Stimulated activated CD4-positive, alpha-beta T cell treated with anti-CD3 and anti-CD28 coated beads, Interleukin-1b, Interleukin-23, amount 100 ng/mL, for 1 hour (primary cell): ENCODE measurements around the gene GEMIN5.
A peak's percentile ranks its signal among the peaks of the same experiment; 100 is the strongest.
"Not testable (repeated sequence)": the region's sequence is repeated elsewhere in the genome, so short reads cannot be mapped to it uniquely, and the experiment has no call there.

Experiments
- DNase-seq, 2 donors: peaks; one replicate each; pipeline ENCODE4 v3.0.0-alpha.2; 2020; ENCODE audit warnings: low read depth in 2 of 2

The GEMIN5 gene

GRCh38 chr5:154940772-154941620 is 3.0 kb upstream of the GEMIN5 start, which contains the start of gene MRPL22:
MRPL22 (plus strand) TSS chr5:154941073; CDS start chr5:154941111, 38 bp downstream.
- DNase-seq: peak; percentile 86 to 87

- no peak for DNase-seq
Measured at GRCh38 chr5:154940375-154940771, 2.4 kb upstream of the GEMIN5 start.

- not testable (repeated sequence) for DNase-seq
Measured at GRCh38 chr5:154939387-154939786, 1.4 kb upstream of the GEMIN5 start.

- DNase-seq: no peak
Measured at GRCh38 chr5:154937186-154937717, 759 bp downstream of the GEMIN5 start.

GRCh38 chr5:154934881-154935280 is 3.1 kb downstream of the GEMIN5 start:
- no peak for DNase-seq

- DNase-seq: no peak
Measured at GRCh38 chr5:154933537-154933936, 4.5 kb downstream of the GEMIN5 start.

- no peak for DNase-seq
Measured at GRCh38 chr5:154923441-154924430, 14.3 kb downstream of the GEMIN5 start.

GRCh38 chr5:154917757-154918156 is 20.3 kb downstream of the GEMIN5 start:
- no peak for DNase-seq

GRCh38 chr5:154916874-154917273 is 21.1 kb downstream of the GEMIN5 start:
- DNase-seq: no peak

GRCh38 chr5:154905601-154906000 is 32.4 kb downstream of the GEMIN5 start:
- DNase-seq: not testable (repeated sequence)

GRCh38 chr5:154901913-154902312 is 36.1 kb downstream of the GEMIN5 start:
- DNase-seq: no peak

- no peak for DNase-seq
Measured at GRCh38 chr5:154901276-154901675, 36.7 kb downstream of the GEMIN5 start.

- no peak for DNase-seq
Measured at GRCh38 chr5:154900066-154900465, 37.9 kb downstream of the GEMIN5 start.

- no peak for DNase-seq
Measured at GRCh38 chr5:154899151-154899816, 38.7 kb downstream of the GEMIN5 start.

GRCh38 chr5:154898210-154898609 is 39.8 kb downstream of the GEMIN5 start:
- DNase-seq: no peak

GRCh38 chr5:154896562-154897165 is 41.3 kb downstream of the GEMIN5 start:
- DNase-seq: no peak

GRCh38 chr5:154895606-154896561 is 42.1 kb downstream of the GEMIN5 start:
- DNase-seq: no peak

GRCh38 chr5:154893381-154893780 is 44.6 kb downstream of the GEMIN5 start:
- DNase-seq: no peak

GRCh38 chr5:154892369-154892771 is 45.6 kb downstream of the GEMIN5 start:
- no peak for DNase-seq

GRCh38 chr5:154885439-154885838 is 52.6 kb downstream of the GEMIN5 start:
- DNase-seq: no peak
